ENCODE measurements around the gene PXDC1. TPM values are rescaled to one million over a fixed set of nuclear protein-coding genes. Genes with fewer than 3 reads are reported as not detected.
A peak's percentile ranks its signal among the peaks of the same experiment; 100 is the strongest.

Gene PXDC1
- polyA plus RNA-seq, 6 donors from 2014 or later, result 0.44 to 3.1 (median 0.97) TPM; not detected in 1

DNA sequence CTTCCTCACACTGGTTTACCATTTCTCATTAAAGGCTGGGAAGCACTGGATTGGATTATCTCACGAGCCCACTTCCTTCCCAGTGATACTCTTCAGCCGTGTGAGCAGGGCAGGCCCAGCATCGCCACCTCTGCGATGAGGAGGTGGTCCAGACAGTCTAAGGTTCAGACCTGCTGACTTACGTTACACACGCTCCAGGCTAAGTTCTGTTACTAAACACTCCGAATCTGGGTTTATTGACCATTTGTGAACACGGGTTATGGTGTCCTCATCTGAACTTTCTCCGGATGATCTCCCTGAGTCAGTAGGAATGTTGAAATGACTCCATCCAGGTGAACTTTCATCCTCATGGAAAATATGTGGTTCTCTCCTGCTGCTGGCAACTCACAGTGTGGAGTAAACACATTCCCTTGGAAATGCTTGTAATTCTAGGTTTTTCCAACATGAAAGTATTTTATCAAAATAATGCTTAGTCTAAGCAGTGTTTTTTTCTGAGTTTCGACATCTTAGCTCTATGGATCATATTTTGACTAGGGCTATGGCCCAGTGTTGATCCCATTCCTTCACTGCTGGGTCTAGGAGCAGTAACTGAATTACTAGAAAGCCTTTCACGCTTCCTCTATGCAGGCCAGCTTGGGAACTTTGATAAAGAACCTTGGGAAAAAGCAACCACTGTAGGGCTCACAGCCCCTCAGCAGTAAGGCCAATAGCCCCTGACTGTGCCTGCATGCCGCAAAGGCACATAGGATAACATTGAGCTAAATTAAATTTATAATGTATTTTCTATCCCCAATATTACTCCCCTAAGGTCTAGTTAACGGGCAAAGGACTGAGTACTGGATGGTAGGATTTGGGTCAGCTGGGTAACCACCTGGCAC, 37.7 kb upstream of the PXDC1 start:
- no peak for DNase-seq
- no peak for ATAC-seq (ENCODE audit: low read depth in 2 of 2)
- Mint-ChIP-seq H3K27ac (peak overlapping the region in 1 of 6 donors; percentile 28), H3K4me1 (peaks cover 8 to 30% (median 14%) of the 10 kb centered on the region in 3 donors), H3K27me3 (no peaks in the 10 kb centered on the region), H3K4me3 (peak overlapping the region in 1 of 8 donors; percentile 59), H3K36me3 (no peaks in the 10 kb centered on the region), H3K9me3 (no peaks in the 10 kb centered on the region)

DNA sequence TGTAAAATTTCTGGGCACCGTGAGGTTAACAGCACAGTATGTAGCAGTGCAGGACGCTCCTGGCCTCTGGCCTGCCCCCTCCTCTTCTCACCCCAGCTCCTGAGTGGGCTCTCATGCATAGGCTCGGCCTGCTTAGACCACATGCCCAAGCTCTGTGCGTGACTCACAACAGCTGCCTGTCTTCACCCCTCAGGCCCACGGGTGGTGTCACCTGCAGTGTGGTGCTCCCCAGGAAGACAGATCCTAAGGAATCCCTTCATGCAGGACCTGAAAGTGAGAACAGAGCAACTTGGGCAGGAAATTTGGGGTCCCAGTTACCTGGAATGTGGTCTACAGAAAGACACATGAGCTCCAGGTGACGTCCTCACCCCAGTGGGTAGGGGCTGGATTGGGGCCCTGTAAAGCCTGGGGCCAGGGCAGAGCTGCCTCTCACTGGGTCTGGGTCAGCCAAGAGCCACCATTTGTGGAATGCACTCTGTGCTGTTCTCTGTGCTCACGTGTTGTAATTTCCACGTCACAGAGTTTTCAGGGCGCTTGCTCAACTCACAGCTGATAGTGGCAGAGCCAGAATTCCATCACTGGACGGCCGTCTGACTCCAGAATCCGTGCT, 37.0 kb upstream of the PXDC1 start:
- DNase-seq (no peak), ATAC-seq (ENCODE audit: low read depth in 2 of 2) (no peak)
- no peaks in the 10 kb centered on the region for H3K27me3 Mint-ChIP-seq
- H3K36me3 Mint-ChIP-seq, result no peaks in the 10 kb centered on the region
- no peaks in the 10 kb centered on the region for H3K9me3 Mint-ChIP-seq
- no peak overlapping the region for H3K4me3 Mint-ChIP-seq
- peaks cover under 1 to 23% (median 7%) of the 10 kb centered on the region in 3 donors for H3K4me1 Mint-ChIP-seq
- peak overlapping the region in 1 of 6 donors; percentile 28 for H3K27ac Mint-ChIP-seq

DNA sequence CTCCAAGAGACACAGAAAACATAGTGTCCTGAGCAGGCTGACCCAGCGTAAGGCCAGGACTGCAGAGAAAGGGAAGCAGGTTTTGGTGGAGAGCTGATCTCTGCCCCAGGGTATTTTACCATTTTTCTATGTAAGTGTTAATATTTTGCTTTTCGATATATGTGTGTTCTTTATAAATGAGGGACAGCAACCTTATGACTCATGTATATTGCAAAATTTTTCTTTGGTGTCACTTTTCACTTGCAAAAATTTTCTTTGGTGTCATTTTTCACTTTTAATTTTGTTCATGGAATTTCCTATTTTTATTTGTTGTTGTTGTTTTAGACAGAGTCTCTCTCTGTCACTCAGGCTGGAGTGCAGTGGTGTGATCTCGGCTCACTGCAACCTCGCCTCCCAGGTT, 34.6 kb upstream of the PXDC1 start:
- H3K9me3 Mint-ChIP-seq, result no peaks in the 10 kb centered on the region
- no peak overlapping the region for H3K4me3 Mint-ChIP-seq
- no peaks in the 10 kb centered on the region for H3K36me3 Mint-ChIP-seq
- DNase-seq (no peak), ATAC-seq (ENCODE audit: low read depth in 2 of 2) (no peak)
- H3K27me3 Mint-ChIP-seq, result no peaks in the 10 kb centered on the region
- H3K27ac Mint-ChIP-seq, result no peak overlapping the region
- peaks cover 0 to 4% (median 0%) of the 10 kb centered on the region in 3 donors for H3K4me1 Mint-ChIP-seq

DNA sequence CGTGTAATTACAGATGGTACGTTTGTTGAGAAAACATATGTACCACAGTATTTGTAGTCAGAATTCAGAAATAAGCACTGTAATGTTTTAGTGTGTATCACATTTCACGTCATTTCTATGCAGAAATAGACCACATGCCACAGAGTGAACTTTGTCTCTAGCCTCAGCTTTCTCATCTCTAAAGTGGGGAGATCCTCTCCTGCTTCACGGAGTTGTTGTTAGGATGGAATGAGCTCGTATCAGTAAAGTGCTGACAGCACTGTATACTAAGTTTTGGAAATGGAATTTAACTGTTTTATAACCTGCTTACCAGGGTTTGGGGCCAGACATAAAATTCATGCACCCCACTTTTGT, 34.2 kb upstream of the PXDC1 start:
- Mint-ChIP-seq H3K36me3 (no peaks in the 10 kb centered on the region), H3K4me3 (no peak overlapping the region), H3K27ac (no peak overlapping the region), H3K9me3 (no peaks in the 10 kb centered on the region), H3K27me3 (no peaks in the 10 kb centered on the region), H3K4me1 (no peaks in the 10 kb centered on the region)
- DNase-seq (no peak), ATAC-seq (ENCODE audit: low read depth in 2 of 2) (no peak)

DNA sequence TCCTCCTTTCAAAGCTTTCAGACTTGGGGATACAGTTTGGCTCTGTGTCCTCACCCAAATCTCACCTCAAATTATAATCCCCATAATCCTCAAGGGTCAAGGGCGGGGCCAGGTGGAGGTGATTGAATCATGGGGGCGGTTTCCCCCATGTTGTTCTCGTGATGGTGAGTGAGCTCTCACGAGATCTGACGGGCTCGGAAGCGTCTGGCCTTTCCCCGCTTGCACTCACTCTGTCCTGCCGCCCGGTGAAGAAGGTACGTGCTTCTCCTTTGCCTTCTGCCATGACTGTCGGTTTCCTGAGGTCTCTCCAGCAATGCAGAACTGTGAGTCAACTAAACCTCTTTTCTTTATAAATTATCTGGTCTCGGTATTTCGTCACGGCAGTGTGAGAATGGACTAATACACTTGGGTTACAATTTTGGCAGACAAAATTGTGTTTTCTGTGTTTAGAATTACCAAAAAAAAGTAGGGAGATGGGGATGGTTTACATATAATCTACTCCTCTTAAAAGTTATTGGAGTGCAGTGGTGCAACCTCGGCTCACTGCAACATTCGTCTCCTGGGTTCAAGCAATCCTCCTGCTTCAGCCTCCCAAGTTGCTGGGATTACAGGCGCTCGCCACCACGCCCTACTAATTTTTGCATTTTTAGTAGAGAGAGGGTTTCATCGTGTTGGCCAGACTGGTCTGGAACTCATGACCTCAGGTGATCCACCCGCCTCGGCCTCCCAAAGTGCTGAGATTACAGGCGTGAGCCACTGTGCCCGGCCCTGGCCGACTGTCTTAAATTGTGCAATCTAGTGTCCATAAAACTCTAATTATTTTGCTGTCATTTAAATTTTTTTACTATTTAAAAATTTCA, 33.6 kb upstream of the PXDC1 start:
- H3K27ac Mint-ChIP-seq, result no peak overlapping the region
- no peaks in the 10 kb centered on the region for H3K4me1 Mint-ChIP-seq
- DNase-seq, result no peak
- H3K9me3 Mint-ChIP-seq, result no peaks in the 10 kb centered on the region
- no peak overlapping the region for H3K4me3 Mint-ChIP-seq
- H3K27me3 Mint-ChIP-seq, result no peaks in the 10 kb centered on the region
- no peak for ATAC-seq (ENCODE audit: low read depth in 2 of 2)
- no peaks in the 10 kb centered on the region for H3K36me3 Mint-ChIP-seq

DNA sequence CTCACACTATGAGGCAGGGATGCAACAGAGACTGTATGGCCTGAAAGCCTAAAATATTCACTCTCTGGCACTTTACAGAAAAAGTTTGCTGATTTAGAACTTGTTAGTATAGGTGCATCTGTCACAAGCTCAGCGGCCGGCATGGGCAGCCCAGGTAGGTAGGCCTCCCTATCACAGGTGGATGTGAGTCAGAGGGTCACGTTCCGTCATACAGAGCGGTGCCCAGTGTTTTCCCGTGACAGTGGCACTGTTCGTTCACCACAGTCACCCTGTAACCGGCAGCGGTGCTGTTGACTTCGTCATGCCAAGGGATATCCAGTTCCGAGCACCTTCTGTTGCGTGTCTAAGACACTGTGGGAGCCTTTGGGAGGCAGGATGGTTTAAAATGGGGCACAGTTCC, 32.9 kb upstream of the PXDC1 start:
- ATAC-seq (ENCODE audit: low read depth in 2 of 2) (no peak), DNase-seq (no peak)
- H3K27ac Mint-ChIP-seq, result no peak overlapping the region
- no peaks in the 10 kb centered on the region for H3K36me3 Mint-ChIP-seq
- H3K4me3 Mint-ChIP-seq, result no peak overlapping the region
- H3K27me3 Mint-ChIP-seq, result no peaks in the 10 kb centered on the region
- no peaks in the 10 kb centered on the region for H3K9me3 Mint-ChIP-seq
- H3K4me1 Mint-ChIP-seq, result no peaks in the 10 kb centered on the region

DNA sequence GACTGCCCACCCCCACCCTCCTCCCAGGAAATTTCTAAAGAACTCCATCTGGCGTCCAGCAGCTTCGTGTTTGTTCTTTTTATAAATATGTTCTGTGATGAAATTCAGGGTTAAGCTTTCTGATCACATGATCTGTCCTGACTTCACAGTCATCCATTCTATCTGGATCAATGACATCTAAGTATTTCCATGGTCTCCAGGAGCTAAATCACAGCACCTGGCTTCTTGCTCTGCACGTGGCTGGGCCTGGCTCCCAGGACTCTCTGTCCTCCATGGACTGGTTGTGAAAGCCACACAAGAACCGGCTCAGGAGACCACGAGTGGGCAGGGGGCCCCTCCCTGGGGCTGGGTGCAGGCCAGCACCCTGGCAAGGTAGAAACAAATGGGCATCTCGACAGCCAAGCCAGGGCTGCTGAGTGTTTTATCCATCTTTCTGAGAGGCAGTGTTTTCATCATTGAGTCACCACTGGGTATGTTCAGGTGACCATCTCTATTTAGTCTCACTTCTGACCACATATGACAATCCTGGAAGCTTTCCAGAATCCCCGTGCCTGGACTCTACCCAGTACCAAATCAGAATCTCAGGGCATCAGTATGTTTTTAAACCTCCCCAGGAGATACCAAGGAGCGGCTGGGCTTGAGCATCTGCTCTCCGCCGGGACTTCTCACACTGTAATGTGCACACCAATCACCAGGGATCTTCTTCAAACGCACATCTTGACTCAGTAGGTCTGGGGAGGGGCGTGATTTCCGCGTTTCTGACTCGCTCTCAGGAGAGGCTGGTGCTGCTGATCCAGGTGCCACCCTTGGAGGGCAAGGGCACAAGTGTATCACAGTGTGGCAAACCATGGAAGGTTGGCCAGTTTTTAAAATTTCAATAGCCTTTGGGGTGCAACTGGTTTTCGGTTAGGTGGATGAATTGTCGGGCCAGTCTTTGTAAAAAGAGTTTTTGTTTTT, 31.6 kb upstream of the PXDC1 start:
- Mint-ChIP-seq H3K27me3 (peaks cover 0 to 6% (median 0%) of the 10 kb centered on the region in 3 donors), H3K4me3 (no peak overlapping the region), H3K36me3 (no peaks in the 10 kb centered on the region), H3K27ac (peak overlapping the region in 1 of 6 donors; percentile 84), H3K4me1 (no peaks in the 10 kb centered on the region), H3K9me3 (no peaks in the 10 kb centered on the region)
- ATAC-seq (ENCODE audit: low read depth in 2 of 2) (no peak), DNase-seq (no peak)

DNA sequence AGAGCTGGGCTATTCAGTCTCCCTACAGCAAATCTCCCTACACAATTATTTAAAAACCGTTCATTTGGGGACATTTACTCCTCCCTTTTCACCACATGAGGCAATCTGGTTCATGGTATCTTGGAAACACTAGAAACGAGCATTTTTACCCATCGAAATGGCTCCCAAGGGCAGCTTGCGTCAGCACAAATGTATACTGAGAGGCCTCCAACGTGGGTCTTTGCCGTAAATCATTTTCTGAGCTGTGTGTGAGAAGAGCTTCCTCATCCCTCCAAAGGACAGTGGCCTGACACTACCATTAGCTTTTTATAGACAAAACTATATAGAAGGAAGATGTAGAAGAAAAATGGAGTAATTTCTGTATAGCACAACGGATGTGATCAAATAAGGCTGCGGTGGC, 30.0 kb upstream of the PXDC1 start:
- ATAC-seq (ENCODE audit: low read depth in 2 of 2), result no peak
- Mint-ChIP-seq H3K4me3 (no peak overlapping the region), H3K4me1 (peaks cover 0 to 5% (median 5%) of the 10 kb centered on the region in 3 donors), H3K9me3 (peaks cover 0 to 5% (median 0%) of the 10 kb centered on the region in 7 donors), H3K36me3 (no peaks in the 10 kb centered on the region), H3K27me3 (peaks cover 7 to 12% (median 8%) of the 10 kb centered on the region in 3 donors), H3K27ac (peak overlapping the region in 1 of 6 donors; percentile 40)
- no peak for DNase-seq

DNA sequence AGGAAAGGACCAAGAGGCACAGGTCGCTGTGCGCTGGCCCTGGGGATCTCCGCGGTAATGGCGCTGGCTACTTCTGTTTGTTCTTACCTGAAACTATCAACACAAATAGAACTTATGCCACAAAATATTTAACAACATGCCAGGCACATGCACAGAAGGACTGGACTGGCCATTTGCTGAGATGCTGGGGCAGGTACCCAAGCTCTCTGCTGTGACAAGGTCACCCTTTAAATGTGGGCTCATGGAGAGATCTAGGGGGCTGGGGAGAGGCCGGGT, 28.0 kb upstream of the PXDC1 start:
- Mint-ChIP-seq H3K27ac (no peak overlapping the region), H3K27me3 (peaks cover 9 to 13% (median 11%) of the 10 kb centered on the region in 3 donors), H3K4me1 (peaks cover 0 to 5% (median 5%) of the 10 kb centered on the region in 3 donors), H3K9me3 (peaks cover 0 to 6% (median 0%) of the 10 kb centered on the region in 7 donors), H3K36me3 (no peaks in the 10 kb centered on the region), H3K4me3 (no peak overlapping the region)
- DNase-seq, result no peak
- no peak for ATAC-seq (ENCODE audit: low read depth in 2 of 2)

DNA sequence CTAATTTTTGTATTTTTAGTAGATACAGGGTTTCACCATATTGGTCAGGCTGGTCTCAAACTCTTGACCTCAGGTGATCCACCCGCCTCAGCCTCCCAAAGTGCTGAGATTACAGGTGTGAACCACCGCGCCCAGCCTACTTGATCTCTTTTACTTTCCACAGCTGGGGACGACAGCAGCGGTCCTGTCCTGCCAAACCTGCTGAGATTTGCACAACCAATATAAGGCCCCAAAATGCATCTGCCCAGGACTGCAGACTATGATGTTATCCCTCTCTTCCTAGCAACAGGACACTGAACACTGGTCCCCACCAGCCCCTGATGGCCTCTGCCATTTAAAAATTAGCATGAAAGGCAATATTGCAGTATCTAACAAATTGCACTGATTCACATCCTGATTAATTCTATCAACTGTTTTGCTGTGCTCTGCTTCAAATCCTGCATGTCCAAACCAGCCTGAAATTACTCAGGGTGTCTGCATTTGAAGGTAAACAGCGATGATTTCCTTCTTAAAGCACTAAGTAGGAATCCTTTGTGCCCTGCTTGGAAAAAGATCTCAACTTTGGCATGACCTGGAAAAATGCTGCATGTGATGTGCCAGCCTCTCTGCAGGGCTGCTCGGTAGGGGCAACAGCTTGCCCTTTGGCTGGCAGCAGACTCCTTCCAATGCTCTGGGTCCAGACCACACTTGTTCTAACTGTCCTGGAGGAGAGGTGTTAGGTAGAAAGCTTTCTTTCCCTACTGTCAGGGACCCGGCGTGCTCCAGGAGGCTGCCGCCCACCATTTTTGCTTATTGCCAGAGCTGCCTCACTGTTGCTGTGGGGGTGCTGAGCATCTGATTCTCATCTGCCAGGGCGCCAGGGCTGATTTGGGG, 27.4 kb upstream of the PXDC1 start:
- no peak overlapping the region for H3K27ac Mint-ChIP-seq
- no peak for DNase-seq
- ATAC-seq (ENCODE audit: low read depth in 2 of 2), result no peak
- no peaks in the 10 kb centered on the region for H3K36me3 Mint-ChIP-seq
- no peak overlapping the region for H3K4me3 Mint-ChIP-seq
- H3K4me1 Mint-ChIP-seq, result peaks cover 0 to 5% (median 5%) of the 10 kb centered on the region in 3 donors
- H3K27me3 Mint-ChIP-seq, result peaks cover 9 to 13% (median 11%) of the 10 kb centered on the region in 3 donors
- H3K9me3 Mint-ChIP-seq, result peaks cover 0 to 6% (median 0%) of the 10 kb centered on the region in 7 donors

DNA sequence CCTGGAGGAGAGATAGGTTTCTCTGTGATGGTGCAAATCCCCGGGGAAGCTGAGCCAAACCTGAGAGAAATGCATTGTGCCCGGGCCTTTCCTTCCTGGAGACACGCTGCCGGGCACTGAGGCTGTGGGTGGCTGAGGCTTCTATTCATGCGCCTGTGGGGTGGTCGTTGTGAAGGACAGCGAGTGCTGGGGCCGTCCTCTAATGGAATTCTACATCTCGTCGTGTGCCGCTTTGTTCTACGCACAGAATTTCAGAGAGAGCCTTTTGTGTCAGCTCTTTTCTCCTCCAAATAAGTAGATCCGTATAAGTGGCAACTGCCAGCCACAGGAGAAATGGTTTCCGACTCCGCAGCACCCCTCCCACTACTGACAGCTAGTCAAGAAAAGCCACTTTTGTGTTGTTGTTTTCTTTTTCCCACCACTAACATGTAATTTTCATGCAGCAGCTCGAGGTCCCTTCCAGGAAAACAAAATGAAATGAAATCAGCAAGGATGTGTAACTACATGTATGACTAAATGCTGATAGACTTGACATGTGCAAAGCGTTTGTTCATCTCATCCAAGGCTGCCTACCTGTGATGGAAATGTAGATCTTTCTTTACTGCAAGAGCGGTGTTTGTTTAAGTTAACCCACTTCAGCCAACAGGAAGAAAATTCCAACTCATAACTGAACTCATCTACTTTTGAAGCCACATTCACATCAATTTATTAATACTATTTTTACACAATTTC, 26.4 kb upstream of the PXDC1 start:
- ATAC-seq (ENCODE audit: low read depth in 2 of 2) (no peak), DNase-seq (no peak)
- no peak overlapping the region for H3K27ac Mint-ChIP-seq

More for the DNA sequence above, 26.4 kb upstream of the PXDC1 start:
- Mint-ChIP-seq H3K9me3 (peaks cover 0 to 6% (median 0%) of the 10 kb centered on the region in 7 donors), H3K4me1 (peaks cover 0 to 5% (median 5%) of the 10 kb centered on the region in 3 donors), H3K27me3 (peaks cover 9 to 13% (median 11%) of the 10 kb centered on the region in 3 donors), H3K36me3 (no peaks in the 10 kb centered on the region), H3K4me3 (no peak overlapping the region)
